ENCODE data around the gene KCNJ4.
"Not testable (repeated sequence)": the region's sequence is repeated elsewhere in the genome, so short reads cannot be mapped to it uniquely, and the experiment has no call there.

The KCNJ4 gene

DNA sequence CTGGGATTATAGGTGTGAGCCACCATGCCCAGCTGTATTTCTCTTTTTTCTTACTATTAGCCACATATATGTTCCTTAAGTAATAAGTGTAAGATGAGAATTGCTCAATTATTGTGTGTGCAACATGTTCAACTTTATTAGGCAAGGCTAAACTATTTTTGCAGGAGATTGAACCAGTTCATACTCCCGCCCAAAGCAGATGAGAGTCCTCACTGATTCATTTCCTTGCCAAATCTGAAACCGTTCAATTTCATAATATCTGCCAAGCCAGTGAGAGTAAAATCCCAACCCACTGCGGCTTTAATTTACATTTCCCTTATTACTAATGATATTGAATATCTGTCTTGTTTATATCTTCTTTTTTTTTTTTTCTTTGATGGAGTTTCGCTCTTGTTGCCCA, 48.4 kb downstream of the KCNJ4 start:
- H3K4me1 ChIP-seq: no peaks in the 10 kb centered on the region
- H3K9me3 ChIP-seq (ENCODE audit: control insufficient read depth, low read length): no peaks in the 10 kb centered on the region
- H3K4me3 ChIP-seq (ENCODE audit: low read depth, low read length): no peak overlapping the region
- H3K4me2 ChIP-seq (ENCODE audit: low read length): no peak overlapping the region
- no peaks in the 10 kb centered on the region for H3K27me3 ChIP-seq (ENCODE audit: control insufficient read depth, insufficient read depth, low read length)
- H2AFZ ChIP-seq: no peak overlapping the region
- no peak overlapping the region for H3K27ac ChIP-seq
- H3K9ac ChIP-seq: no peak overlapping the region
- TF ChIP-seq, protein P1, sequence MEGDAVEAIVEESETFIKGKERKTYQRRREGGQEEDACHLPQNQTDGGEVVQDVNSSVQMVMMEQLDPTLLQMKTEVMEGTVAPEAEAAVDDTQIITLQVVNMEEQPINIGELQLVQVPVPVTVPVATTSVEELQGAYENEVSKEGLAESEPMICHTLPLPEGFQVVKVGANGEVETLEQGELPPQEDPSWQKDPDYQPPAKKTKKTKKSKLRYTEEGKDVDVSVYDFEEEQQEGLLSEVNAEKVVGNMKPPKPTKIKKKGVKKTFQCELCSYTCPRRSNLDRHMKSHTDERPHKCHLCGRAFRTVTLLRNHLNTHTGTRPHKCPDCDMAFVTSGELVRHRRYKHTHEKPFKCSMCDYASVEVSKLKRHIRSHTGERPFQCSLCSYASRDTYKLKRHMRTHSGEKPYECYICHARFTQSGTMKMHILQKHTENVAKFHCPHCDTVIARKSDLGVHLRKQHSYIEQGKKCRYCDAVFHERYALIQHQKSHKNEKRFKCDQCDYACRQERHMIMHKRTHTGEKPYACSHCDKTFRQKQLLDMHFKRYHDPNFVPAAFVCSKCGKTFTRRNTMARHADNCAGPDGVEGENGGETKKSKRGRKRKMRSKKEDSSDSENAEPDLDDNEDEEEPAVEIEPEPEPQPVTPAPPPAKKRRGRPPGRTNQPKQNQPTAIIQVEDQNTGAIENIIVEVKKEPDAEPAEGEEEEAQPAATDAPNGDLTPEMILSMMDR (IDR thresholded peaks at IDR 0.05): no peak
- H3K79me2 ChIP-seq: no peaks in the 10 kb centered on the region
- H3K36me3 ChIP-seq (ENCODE audit: control insufficient read depth, insufficient read depth, low read length): no peaks in the 10 kb centered on the region

DNA sequence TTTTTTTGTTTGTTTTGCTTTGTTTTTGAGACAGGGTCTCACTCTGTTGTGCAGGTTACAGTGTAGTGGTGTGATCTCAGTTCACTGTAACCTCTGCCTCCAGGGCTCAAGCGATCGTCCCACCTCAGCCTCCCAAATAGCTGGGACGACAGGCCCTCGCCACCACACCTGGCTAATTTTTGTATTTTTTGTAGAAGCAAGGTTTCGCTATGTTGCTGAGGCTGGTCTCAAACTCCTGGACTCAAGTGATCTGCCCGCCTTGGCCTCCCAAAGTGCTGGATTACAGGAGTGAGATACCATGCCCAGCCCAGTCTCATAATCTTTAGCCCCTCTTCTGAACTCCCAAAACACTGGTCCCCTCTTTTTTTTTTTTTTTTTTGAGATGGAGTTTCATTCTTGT, 50.6 kb downstream of the KCNJ4 start:
- H3K9me3 ChIP-seq (ENCODE audit: control insufficient read depth, low read length): no peaks in the 10 kb centered on the region
- H3K79me2 ChIP-seq: no peaks in the 10 kb centered on the region
- H3K4me1 ChIP-seq: no peaks in the 10 kb centered on the region
- no peaks in the 10 kb centered on the region for H3K27me3 ChIP-seq (ENCODE audit: control insufficient read depth, insufficient read depth, low read length)
- no peak overlapping the region for H3K4me3 ChIP-seq (ENCODE audit: low read depth, low read length)
- TF ChIP-seq, protein P1 (IDR thresholded peaks at IDR 0.05): no peak
- no peak overlapping the region for H3K9ac ChIP-seq
- no peak overlapping the region for H2AFZ ChIP-seq
- no peak overlapping the region for H3K27ac ChIP-seq
- H3K36me3 ChIP-seq (ENCODE audit: control insufficient read depth, insufficient read depth, low read length): no peaks in the 10 kb centered on the region
- no peak overlapping the region for H3K4me2 ChIP-seq (ENCODE audit: low read length)

DNA sequence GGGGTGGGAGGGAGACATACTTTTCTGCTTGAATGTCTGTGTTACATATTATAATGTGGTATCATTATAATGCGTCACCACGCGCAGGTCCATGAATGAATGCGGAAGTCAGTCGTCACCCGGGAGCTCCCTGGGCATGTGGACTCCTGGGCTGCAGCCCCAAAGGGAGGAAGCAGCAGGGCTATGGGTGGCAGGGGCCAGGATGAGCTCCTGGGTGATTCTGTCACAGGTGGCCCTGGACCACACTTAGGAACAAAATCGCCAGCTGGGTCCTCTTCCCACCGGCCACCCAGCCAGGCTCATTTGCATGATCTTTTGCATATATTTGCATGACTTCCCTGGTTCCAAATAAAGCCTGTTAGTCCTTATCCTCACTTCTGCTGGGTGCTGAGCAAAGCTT, 51.2 kb downstream of the KCNJ4 start:
- Histone ChIP-seq H3K4me1 (no peaks in the 10 kb centered on the region), H2AFZ (no peak overlapping the region), H3K4me3 (ENCODE audit: low read depth, low read length) (no peak overlapping the region), H3K36me3 (ENCODE audit: control insufficient read depth, insufficient read depth, low read length) (no peaks in the 10 kb centered on the region), H3K27ac (no peak overlapping the region), H3K9me3 (ENCODE audit: control insufficient read depth, low read length) (no peaks in the 10 kb centered on the region), H3K4me2 (ENCODE audit: low read length) (no peak overlapping the region), H3K9ac (no peak overlapping the region), H3K27me3 (ENCODE audit: control insufficient read depth, insufficient read depth, low read length) (no peaks in the 10 kb centered on the region), H3K79me2 (no peaks in the 10 kb centered on the region)
- TF ChIP-seq, protein P1 (IDR thresholded peaks at IDR 0.05): no peak

DNA sequence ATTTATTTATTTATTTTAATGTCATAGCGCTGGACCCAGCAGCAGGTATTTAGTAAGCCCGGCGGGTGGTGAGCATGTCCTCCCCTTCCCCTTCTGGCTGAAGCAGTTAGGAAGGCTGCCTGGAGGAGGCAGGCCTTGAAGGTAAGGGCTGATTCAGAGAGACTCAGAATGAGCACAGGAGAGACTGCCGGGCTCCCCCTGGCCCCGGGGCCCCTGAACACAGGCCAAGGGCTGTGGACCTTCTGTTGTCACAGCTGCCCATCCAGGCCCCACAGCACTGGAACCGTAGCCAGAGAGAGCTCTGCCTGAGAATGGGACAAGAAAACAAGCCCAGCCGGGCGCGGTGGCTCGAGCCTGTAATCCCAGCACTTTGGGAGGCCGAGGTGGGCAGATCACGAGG, 52.8 kb downstream of the KCNJ4 start:
- H3K4me1 ChIP-seq: no peaks in the 10 kb centered on the region
- H3K9me3 ChIP-seq (ENCODE audit: control insufficient read depth, low read length): no peaks in the 10 kb centered on the region
- H2AFZ ChIP-seq: no peak overlapping the region
- H3K79me2 ChIP-seq: no peaks in the 10 kb centered on the region
- no peak overlapping the region for H3K9ac ChIP-seq
- H3K4me3 ChIP-seq (ENCODE audit: low read depth, low read length): no peak overlapping the region
- no peaks in the 10 kb centered on the region for H3K27me3 ChIP-seq (ENCODE audit: control insufficient read depth, insufficient read depth, low read length)
- no peak overlapping the region for H3K4me2 ChIP-seq (ENCODE audit: low read length)
- TF ChIP-seq, protein P1 (IDR thresholded peaks at IDR 0.05): no peak
- no peak overlapping the region for H3K27ac ChIP-seq
- no peaks in the 10 kb centered on the region for H3K36me3 ChIP-seq (ENCODE audit: control insufficient read depth, insufficient read depth, low read length)

DNA sequence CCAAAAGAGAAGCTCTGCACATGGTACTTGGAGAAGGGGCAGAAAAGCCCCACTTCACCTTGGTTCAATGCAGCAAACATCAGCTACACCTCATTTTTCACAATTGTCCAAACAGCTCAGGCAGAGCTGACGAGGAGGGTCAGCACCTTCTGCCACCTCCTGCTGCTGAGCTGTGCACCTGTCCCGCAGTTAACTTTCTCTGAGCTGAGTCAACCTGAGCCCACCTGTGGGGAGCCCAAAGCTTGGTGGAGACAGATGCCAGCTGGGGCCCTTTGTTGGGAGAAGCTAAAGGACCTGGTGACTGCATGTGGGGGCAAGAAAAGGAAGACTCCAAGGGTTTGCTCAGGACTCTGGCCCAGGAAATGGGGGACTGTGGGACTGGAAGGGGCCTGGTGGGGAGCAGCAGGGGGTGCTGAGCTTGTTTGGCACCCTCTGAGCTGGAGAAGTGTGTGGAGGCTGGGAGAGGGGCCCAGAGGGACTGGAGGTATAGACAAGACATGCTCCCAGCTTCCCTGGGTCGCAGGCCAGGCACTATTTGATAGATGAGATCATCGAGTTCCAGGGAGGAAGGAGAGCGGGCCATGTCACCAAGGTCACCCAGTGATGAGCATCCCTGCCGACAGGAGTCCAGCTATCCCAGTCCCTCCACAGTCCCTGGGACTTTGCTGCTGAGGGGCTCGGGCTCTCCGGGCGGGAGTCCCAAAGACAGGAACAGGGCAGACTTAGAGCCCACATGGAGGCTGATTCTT, 53.5 kb downstream of the KCNJ4 start:
- no peak overlapping the region for H3K9ac ChIP-seq
- H2AFZ ChIP-seq: no peak overlapping the region
- H3K4me1 ChIP-seq: no peaks in the 10 kb centered on the region
- H3K27me3 ChIP-seq (ENCODE audit: control insufficient read depth, insufficient read depth, low read length): no peaks in the 10 kb centered on the region
- no peaks in the 10 kb centered on the region for H3K79me2 ChIP-seq
- H3K9me3 ChIP-seq (ENCODE audit: control insufficient read depth, low read length): no peaks in the 10 kb centered on the region
- TF ChIP-seq, protein P1 (IDR thresholded peaks at IDR 0.05): no peak
- H3K36me3 ChIP-seq (ENCODE audit: control insufficient read depth, insufficient read depth, low read length): no peaks in the 10 kb centered on the region
- no peak overlapping the region for H3K4me3 ChIP-seq (ENCODE audit: low read depth, low read length)
- no peak overlapping the region for H3K4me2 ChIP-seq (ENCODE audit: low read length)
- H3K27ac ChIP-seq: no peak overlapping the region

DNA sequence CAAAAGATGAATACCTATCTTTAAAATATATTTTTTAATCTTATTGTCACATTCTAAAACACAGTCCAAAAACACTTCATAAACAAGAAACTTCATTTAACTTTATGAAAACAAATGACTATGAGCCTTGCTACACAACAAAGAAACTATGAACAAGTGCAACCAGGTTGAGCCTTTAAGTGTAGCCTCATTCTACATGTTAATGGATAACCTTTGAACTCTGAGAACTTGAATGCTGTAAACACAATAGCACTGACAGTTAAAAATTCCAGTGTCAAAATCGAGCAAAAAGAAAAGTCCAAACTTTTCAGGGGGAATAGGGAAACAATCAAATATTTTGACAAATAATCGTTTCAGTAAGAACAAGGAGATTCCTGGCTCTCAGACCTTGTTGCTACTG, 54.7 kb downstream of the KCNJ4 start:
- H2AFZ ChIP-seq; H3K36me3 ChIP-seq (ENCODE audit: control insufficient read depth, insufficient read depth, low read length); H3K9me3 ChIP-seq (ENCODE audit: control insufficient read depth, low read length); H3K27me3 ChIP-seq (ENCODE audit: control insufficient read depth, insufficient read depth, low read length); H3K4me1 ChIP-seq; H3K27ac ChIP-seq; H3K79me2 ChIP-seq; H3K9ac ChIP-seq; H3K4me2 ChIP-seq (ENCODE audit: low read length); H3K4me3 ChIP-seq (ENCODE audit: low read depth, low read length): not testable (repeated sequence)
